Activated naive CD8-positive, alpha-beta T cell treated with anti-CD3 and anti-CD28 coated beads, Interleukin-2, amount 50 U/mL, for 16 hours (primary cell): ENCODE data around the gene HBA1.
"Not testable (repeated sequence)": the region's sequence is repeated elsewhere in the genome, so short reads cannot be mapped to it uniquely, and the experiment has no call there.

Experiments used
- DNase-seq: peaks from one replicate; pipeline ENCODE4 v3.0.0-alpha.2; 2020; ENCODE audit warnings: low read depth, low spot score

HBA1 gene

DNA sequence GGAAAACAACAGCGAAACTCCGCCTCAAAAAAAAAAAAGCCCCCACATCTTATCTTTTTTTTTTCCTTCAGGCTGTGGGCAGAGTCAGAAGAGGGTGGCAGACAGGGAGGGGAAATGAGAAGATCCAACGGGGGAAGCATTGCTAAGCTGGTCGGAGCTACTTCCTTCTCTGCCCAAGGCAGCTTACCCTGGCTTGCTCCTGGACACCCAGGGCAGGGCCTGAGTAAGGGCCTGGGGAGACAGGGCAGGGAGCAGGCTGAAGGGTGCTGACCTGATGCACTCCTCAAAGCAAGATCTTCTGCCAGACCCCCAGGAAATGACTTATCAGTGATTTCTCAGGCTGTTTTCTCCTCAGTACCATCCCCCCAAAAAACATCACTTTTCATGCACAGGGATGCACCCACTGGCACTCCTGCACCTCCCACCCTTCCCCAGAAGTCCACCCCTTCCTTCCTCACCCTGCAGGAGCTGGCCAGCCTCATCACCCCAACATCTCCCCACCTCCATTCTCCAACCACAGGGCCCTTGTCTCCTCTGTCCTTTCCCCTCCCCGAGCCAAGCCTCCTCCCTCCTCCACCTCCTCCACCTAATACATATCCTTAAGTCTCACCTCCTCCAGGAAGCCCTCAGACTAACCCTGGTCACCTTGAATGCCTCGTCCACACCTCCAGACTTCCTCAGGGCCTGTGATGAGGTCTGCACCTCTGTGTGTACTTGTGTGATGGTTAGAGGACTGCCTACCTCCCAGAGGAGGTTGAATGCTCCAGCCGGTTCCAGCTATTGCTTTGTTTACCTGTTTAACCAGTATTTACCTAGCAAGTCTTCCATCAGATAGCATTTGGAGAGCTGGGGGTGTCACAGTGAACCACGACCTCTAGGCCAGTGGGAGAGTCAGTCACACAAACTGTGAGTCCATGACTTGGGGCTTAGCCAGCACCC, 1.2 kb upstream of the HBA1 start:
- DNase-seq = no peak

GRCh38 chr16:176006-176405, 474 bp upstream of the HBA1 start:
- DNase-seq = not testable (repeated sequence)

DNA sequence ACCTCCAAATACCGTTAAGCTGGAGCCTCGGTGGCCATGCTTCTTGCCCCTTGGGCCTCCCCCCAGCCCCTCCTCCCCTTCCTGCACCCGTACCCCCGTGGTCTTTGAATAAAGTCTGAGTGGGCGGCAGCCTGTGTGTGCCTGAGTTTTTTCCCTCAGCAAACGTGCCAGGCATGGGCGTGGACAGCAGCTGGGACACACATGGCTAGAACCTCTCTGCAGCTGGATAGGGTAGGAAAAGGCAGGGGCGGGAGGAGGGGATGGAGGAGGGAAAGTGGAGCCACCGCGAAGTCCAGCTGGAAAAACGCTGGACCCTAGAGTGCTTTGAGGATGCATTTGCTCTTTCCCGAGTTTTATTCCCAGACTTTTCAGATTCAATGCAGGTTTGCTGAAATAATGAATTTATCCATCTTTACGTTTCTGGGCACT, 928 bp downstream of the HBA1 start:
- no peak for DNase-seq

- no peak for DNase-seq
Observed at GRCh38 chr16:177981-178667, 1.6 kb downstream of the HBA1 start.

- no peak for DNase-seq
Observed at GRCh38 chr16:178668-179015, 2.2 kb downstream of the HBA1 start.

- no peak for DNase-seq
Observed at GRCh38 chr16:179211-180092, 3.0 kb downstream of the HBA1 start.

DNA sequence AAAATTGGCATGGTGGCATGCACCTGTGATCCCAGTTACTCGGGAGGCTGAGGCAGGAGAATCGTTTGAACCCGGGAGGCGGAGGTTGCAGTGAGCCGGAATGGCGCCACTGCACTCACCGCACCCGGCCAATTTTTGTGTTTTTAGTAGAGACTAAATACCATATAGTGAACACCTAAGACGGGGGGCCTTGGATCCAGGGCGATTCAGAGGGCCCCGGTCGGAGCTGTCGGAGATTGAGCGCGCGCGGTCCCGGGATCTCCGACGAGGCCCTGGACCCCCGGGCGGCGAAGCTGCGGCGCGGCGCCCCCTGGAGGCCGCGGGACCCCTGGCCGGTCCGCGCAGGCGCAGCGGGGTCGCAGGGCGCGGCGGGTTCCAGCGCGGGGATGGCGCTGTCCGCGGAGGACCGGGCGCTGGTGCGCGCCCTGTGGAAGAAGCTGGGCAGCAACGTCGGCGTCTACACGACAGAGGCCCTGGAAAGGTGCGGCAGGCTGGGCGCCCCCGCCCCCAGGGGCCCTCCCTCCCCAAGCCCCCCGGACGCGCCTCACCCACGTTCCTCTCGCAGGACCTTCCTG, 3.7 kb downstream of the HBA1 start, which contains the start of gene HBQ1:
Gene HBQ1 (plus strand): TSS at position 359 of the 575 bp plus-strand sequence. CDS start 28 bp downstream, at position 387.
- DNase-seq = no peak

DNA sequence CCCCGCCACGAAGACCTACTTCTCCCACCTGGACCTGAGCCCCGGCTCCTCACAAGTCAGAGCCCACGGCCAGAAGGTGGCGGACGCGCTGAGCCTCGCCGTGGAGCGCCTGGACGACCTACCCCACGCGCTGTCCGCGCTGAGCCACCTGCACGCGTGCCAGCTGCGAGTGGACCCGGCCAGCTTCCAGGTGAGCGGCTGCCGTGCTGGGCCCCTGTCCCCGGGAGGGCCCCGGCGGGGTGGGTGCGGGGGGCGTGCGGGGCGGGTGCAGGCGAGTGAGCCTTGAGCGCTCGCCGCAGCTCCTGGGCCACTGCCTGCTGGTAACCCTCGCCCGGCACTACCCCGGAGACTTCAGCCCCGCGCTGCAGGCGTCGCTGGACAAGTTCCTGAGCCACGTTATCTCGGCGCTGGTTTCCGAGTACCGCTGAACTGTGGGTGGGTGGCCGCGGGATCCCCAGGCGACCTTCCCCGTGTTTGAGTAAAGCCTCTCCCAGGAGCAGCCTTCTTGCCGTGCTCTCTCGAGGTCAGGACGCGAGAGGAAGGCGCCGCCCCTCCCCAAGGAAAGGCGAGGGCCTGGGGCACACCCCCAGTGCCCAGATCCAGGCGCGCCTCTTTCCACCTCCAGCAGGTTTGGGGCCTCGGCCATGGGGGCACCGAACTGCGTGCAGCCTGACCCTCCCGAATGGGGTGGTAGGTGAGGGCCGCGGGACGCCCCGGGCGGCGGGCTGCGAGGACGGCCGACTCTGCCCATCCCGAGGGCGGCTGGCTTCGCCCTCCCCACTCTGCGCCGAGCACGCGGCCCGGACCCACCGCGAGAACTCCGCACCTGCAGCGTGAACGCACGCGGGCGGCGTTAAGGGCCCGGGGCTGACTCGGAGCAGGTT, 4.4 kb downstream of the HBA1 start:
- DNase-seq = no peak

GRCh38 chr16:181565-182021, 5.1 kb downstream of the HBA1 start:
- peak; percentile 66 for DNase-seq

DNA sequence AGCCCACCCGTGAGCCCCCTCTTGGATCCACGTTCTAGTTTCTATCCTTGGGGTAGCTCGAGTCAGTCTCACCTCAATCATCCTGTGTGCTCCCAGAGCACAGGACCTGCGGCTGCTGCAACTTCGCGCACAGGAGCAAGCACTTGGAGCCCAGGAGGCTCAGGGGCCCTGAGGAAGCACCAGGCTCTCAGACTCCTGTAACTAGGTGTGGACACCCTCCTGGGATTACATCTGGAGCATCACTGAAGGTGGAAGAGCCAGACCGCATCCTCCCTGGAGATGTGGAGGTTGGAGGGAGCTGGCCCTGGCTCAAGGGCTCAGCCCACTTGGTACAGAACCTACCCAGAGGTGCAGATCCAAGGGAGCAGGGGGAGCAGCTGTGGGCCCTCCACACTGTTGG, 6.5 kb downstream of the HBA1 start:
- no peak for DNase-seq

- no peak for DNase-seq
Observed at GRCh38 chr16:185213-185612, 8.7 kb downstream of the HBA1 start.

DNA sequence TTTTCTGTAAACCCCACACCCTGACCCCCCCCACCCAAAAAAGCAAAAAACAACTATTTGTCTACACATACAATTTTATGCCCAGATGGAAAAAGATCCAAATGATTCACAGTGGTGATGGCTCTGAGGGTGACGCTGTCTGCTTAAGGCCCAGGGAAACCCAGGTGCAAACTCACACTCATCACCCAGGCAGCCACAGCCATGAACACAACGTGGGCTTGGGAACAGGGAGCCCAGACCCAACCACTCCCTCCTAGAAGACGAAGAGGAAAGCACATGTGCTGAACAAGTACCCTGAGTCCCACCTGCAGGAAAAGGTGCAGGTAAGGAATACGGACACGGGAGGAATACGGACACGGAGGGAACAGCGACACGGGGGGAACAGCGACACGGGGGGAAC, 9.2 kb downstream of the HBA1 start:
- no peak for DNase-seq

- no peak for DNase-seq
Observed at GRCh38 chr16:187330-187729, 10.8 kb downstream of the HBA1 start.

DNA sequence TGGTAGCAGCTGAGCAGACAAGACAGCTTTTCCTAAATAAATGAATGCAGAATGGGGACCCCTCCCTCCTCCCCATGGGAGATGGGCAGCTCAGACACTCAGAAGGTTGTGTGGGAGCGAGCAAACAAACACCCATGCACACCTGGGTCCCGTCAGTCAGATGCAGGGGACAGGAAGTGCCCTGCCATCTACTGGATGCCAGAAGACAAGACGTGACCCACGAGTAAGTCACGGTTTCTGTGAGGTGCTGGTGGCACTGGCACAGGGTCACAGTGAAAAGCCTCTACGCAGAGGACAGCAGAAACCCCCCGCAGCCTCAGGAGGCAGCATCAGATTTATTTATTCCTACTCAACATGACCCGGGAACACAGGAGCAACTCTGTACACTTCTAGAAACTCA, 12.2 kb downstream of the HBA1 start:
- no peak for DNase-seq

GRCh38 chr16:189604-190186, 13.2 kb downstream of the HBA1 start:
- no peak for DNase-seq

- DNase-seq = no peak
Observed at GRCh38 chr16:191831-192230, 15.4 kb downstream of the HBA1 start.

DNA sequence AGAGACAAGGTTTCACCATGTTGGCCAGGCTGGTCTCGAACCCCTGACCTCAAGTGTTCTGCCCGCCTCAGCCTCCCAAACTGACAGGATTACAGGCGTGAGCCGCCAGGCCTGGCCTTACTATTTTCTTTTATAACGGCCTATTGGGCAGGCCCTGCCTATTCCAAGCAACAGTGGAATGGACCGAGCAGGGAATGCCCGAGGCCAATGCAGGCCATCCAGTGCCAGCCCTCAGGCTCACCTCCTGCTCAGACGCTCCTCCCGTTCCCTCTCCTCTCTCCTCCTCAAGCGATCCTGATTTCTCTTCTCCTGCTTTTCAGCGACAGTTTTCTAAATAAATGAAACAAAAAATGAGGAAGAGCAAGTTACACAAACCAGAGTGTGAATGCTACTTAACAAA, 16.2 kb downstream of the HBA1 start:
- no peak for DNase-seq

- DNase-seq = no peak
Observed at GRCh38 chr16:193441-193840, 17.0 kb downstream of the HBA1 start.

- no peak for DNase-seq
Observed at GRCh38 chr16:194516-194915, 18.0 kb downstream of the HBA1 start.

GRCh38 chr16:200388-200787, 23.9 kb downstream of the HBA1 start:
- no peak for DNase-seq
